Neural progenitor cell (in vitro differentiated cells): ENCODE results near the gene CES5A. TPM values are rescaled to one million over a fixed set of nuclear protein-coding genes. Genes with fewer than 3 reads are reported as not detected.
"Not testable (repeated sequence)": the region's sequence is repeated elsewhere in the genome, so short reads cannot be mapped to it uniquely, and the experiment has no call there.

Experiments used
- DNase-seq: peaks from one replicate; pipeline ENCODE4 v3.0.0-alpha.2; 2016; ENCODE audit warnings: low spot score
- H2AFZ ChIP-seq: fragments of 200-600 bp; sonication (generic); replicated peaks from 2 replicates; pipeline ENCODE4 v1.6.1; 2016; ENCODE audit warnings: antibody characterized with exemption
- H3F3A ChIP-seq: fragments of 200-600 bp; sonication (generic); 2 replicates; pipeline ENCODE4 v1.6.1; 2016; ENCODE audit warnings: antibody characterized with exemption, low read depth
- H3K27ac ChIP-seq: fragments of 200-600 bp; sonication (generic); 2 replicates; pipeline ENCODE4 v1.5.1; 2016; ENCODE audit warnings: mild to moderate bottlenecking
- H3K27me3 ChIP-seq: fragments of 200-600 bp; sonication (generic); 2 replicates; pipeline ENCODE4 v1.6.1; 2016; ENCODE audit warnings: mild to moderate bottlenecking, moderate library complexity
- H3K36me3 ChIP-seq: fragments of 200-600 bp; sonication (generic); 2 replicates; pipeline ENCODE4 v1.5.1; 2016
- H3K4me1 ChIP-seq: fragments of 200-600 bp; sonication (generic); 2 replicates; pipeline ENCODE4 v1.6.1; 2016; ENCODE audit warnings: mixed run types
- H3K4me2 ChIP-seq: fragments of 200-600 bp; sonication (generic); 2 replicates; pipeline ENCODE4 v1.6.1; 2016
- H3K4me3 ChIP-seq: fragments of 200-600 bp; sonication (generic); 2 replicates; pipeline ENCODE4 v1.5.1; 2016
- H3K79me2 ChIP-seq: fragments of 200-600 bp; sonication (generic); 2 replicates; pipeline ENCODE4 v1.6.1; 2016; ENCODE audit warnings: low read depth
- H3K9ac ChIP-seq: fragments of 200-600 bp; sonication (generic); 2 replicates; pipeline ENCODE4 v1.6.1; 2016
- H3K9me3 ChIP-seq: fragments of 200-600 bp; sonication (generic); 2 replicates; pipeline ENCODE4 v1.5.1; 2016; ENCODE audit warnings: low read depth
- H4K20me1 ChIP-seq: fragments of 200-600 bp; sonication (generic); 2 replicates; pipeline ENCODE4 v1.6.1; 2016; ENCODE audit warnings: low read depth
- H3K27ac Mint-ChIP-seq: 3 replicates; pipeline ENCODE4 v1.8.0; 2021; ENCODE audit warnings: mixed read lengths
- H3K27me3 Mint-ChIP-seq: 2 replicates; pipeline ENCODE4 v1.8.0; 2022; ENCODE audit warnings: low read depth, mild to moderate bottlenecking, inconsistent platforms, moderate library complexity, mixed read lengths; ENCODE audit not compliant: insufficient read depth
- H3K36me3 Mint-ChIP-seq: 3 replicates; pipeline ENCODE4 v1.8.0; 2021; ENCODE audit warnings: mixed read lengths
- H3K4me1 Mint-ChIP-seq: 3 replicates; pipeline ENCODE4 v1.8.0; 2021; ENCODE audit warnings: mixed read lengths
- H3K4me3 Mint-ChIP-seq: 3 replicates; pipeline ENCODE4 v1.8.0; 2021; ENCODE audit warnings: mild to moderate bottlenecking, moderate library complexity, mixed read lengths
- H3K9me3 Mint-ChIP-seq: 3 replicates; pipeline ENCODE4 v1.8.0; 2020; ENCODE audit warnings: mixed read lengths
- CTCF ChIP-seq: fragments of 200-600 bp; sonication (generic); IDR thresholded peaks from 2 replicates; pipeline ENCODE4 v1.5.1; 2017; ENCODE audit warnings: antibody characterized with exemption, mild to moderate bottlenecking
- EZH2 ChIP-seq: fragments of 200-600 bp; sonication (generic); IDR thresholded peaks from 2 replicates; pipeline ENCODE4 v1.6.1; 2017; ENCODE audit warnings: antibody characterized with exemption, mild to moderate bottlenecking, moderate library complexity
- EZH2phosphoT487 ChIP-seq: fragments of 200-600 bp; sonication (generic); IDR thresholded peaks from 2 replicates; pipeline ENCODE4 v1.6.1; 2017; ENCODE audit warnings: antibody characterized with exemption
- total RNA-seq: library from RNA; depleted of rRNA; stranded (reverse); fragments of >200 nt; gene quantifications from 2 replicates; pipeline ENCODE4 v1.2.3, GENCODE V29; 2015; ENCODE audit warnings: low replicate concordance

The CES5A gene
- total RNA-seq, 1 donor from 2014 or later, result not detected

GRCh38 chr16:55835581-55835980, 39.6 kb downstream of the CES5A start:
- Histone ChIP-seq H3K36me3 (no peaks in the 10 kb centered on the region), H3K4me3 (no peak overlapping the region), H3F3A (no peaks in the 10 kb centered on the region), H3K9me3 (no peaks in the 10 kb centered on the region), H3K4me2 (no peak overlapping the region), H4K20me1 (no peaks in the 10 kb centered on the region), H3K27ac (no peak overlapping the region), H3K9ac (no peak overlapping the region), H3K79me2 (no peaks in the 10 kb centered on the region), H2AFZ (no peak overlapping the region), H3K4me1 (peaks cover 9% of the 10 kb centered on the region), H3K27me3 (no peaks in the 10 kb centered on the region)
- Mint-ChIP-seq H3K27ac (no peak overlapping the region), H3K36me3 (no peaks in the 10 kb centered on the region), H3K4me1 (peaks cover 13% of the 10 kb centered on the region), H3K27me3 (peaks cover 2% of the 10 kb centered on the region), H3K4me3 (no peak overlapping the region), H3K9me3 (no peaks in the 10 kb centered on the region)
- DNase-seq, result no peak
- no peak for TF ChIP-seq EZH2
- TF ChIP-seq CTCF, result no peak
- TF ChIP-seq EZH2phosphoT487, result no peak

GRCh38 chr16:55835173-55835572, 40.0 kb downstream of the CES5A start:
- H3K9ac ChIP-seq, H3K27me3 Mint-ChIP-seq, H3K36me3 ChIP-seq, H3F3A ChIP-seq, H3K27ac Mint-ChIP-seq, H3K4me1 ChIP-seq, H2AFZ ChIP-seq, H3K9me3 Mint-ChIP-seq, H3K79me2 ChIP-seq, H3K4me3 Mint-ChIP-seq, H3K27ac ChIP-seq, H3K4me3 ChIP-seq, H3K4me2 ChIP-seq, H4K20me1 ChIP-seq, H3K9me3 ChIP-seq, DNase-seq, H3K27me3 ChIP-seq, H3K36me3 Mint-ChIP-seq: not testable (repeated sequence)
- H3K4me1 Mint-ChIP-seq, result peaks cover 13% of the 10 kb centered on the region

GRCh38 chr16:55834049-55834448, 41.1 kb downstream of the CES5A start:
- no peak for DNase-seq
- no peak overlapping the region for H3K27ac Mint-ChIP-seq
- no peaks in the 10 kb centered on the region for H3K9me3 Mint-ChIP-seq
- H3K27me3 Mint-ChIP-seq, result no peaks in the 10 kb centered on the region
- no peak overlapping the region for H3K4me2 ChIP-seq
- H3K4me1 ChIP-seq, result peaks cover 9% of the 10 kb centered on the region
- H2AFZ ChIP-seq, result no peak overlapping the region
- H3F3A ChIP-seq, result no peaks in the 10 kb centered on the region
- H3K9ac ChIP-seq, result no peak overlapping the region
- TF ChIP-seq CTCF, result no peak
- TF ChIP-seq EZH2phosphoT487, result no peak
- TF ChIP-seq EZH2, result no peak
- H3K27me3 ChIP-seq, result no peaks in the 10 kb centered on the region
- no peak overlapping the region for H3K4me3 ChIP-seq
- H3K79me2 ChIP-seq, result no peaks in the 10 kb centered on the region
- no peaks in the 10 kb centered on the region for H4K20me1 ChIP-seq
- H3K36me3 Mint-ChIP-seq, result no peaks in the 10 kb centered on the region
- H3K4me1 Mint-ChIP-seq, result peaks cover 13% of the 10 kb centered on the region
- no peak overlapping the region for H3K27ac ChIP-seq
- H3K36me3 ChIP-seq, result no peaks in the 10 kb centered on the region
- H3K9me3 ChIP-seq, result no peaks in the 10 kb centered on the region
- H3K4me3 Mint-ChIP-seq, result no peak overlapping the region

GRCh38 chr16:55832773-55833691, 42.1 kb downstream of the CES5A start, which contains the start of gene CES1:
Gene CES1 (minus strand): TSS chr16:55833096. CDS start chr16:55833055, 41 bp downstream.
- Histone ChIP-seq H4K20me1 (no peaks in the 10 kb centered on the region), H3K9ac (no peak within 1 kb of the TSS), H2AFZ (no peak within 1 kb of the TSS), H3K79me2 (no peaks in the 10 kb centered on the region), H3K27ac (no peak within 1 kb of the TSS), H3K4me2 (no peak within 1 kb of the TSS), H3K4me3 (no peak within 1 kb of the TSS), H3F3A (no peaks in the 10 kb centered on the region), H3K27me3 (no peaks in the 10 kb centered on the region), H3K9me3 (no peaks in the 10 kb centered on the region), H3K36me3 (no peaks in the 10 kb centered on the region), H3K4me1 (peaks cover 9% of the 10 kb centered on the region)
- Mint-ChIP-seq H3K27ac (peak within 1 kb of the TSS; percentile 72), H3K4me1 (peaks cover 13% of the 10 kb centered on the region), H3K4me3 (no peak within 1 kb of the TSS), H3K36me3 (no peaks in the 10 kb centered on the region), H3K9me3 (no peaks in the 10 kb centered on the region), H3K27me3 (no peaks in the 10 kb centered on the region)
- TF ChIP-seq EZH2 (no peak), EZH2phosphoT487 (no peak), CTCF (no peak)
- DNase-seq, result peak; percentile 88
